ENCODE results near the gene FRMD8. TPM values are rescaled to one million over a fixed set of nuclear protein-coding genes. Genes with fewer than 3 reads are reported as not detected.

Gene FRMD8
- total RNA-seq, 1 experiment from 2014 or later, result 51.1 TPM

GRCh38 chr11:65384301-65384889 lies 2.0 kb upstream of the FRMD8 start:
- no TSS peak for BruUV-seq (replicated peaks)
- H3K27me3 ChIP-seq (replicated peaks; ENCODE audit: insufficient read depth, low read depth, low read length, poor library complexity), result no peaks in the 10 kb centered on the region
- no peak for TF ChIP-seq EZH2 (IDR thresholded peaks at IDR 0.05; ENCODE audit: borderline replicate concordance, low read depth, low read length, poor library complexity, severe bottlenecking)
- no peak for TF ChIP-seq CTCF (conservative IDR thresholded peaks at IDR 0.05; ENCODE audit: low read depth, low read length)
- H3K27ac ChIP-seq (ENCODE audit: low read depth, low read length, poor library complexity, severe bottlenecking), result peak overlapping the region; percentile 94
- POLR2A ChIA-PET (ENCODE audit: low non-redundant PET), result interaction anchor here (0.6 kb wide), 1 partner anchor 108 kb away, joined by 4 read pairs; no protein-coding TSS in a partner anchor
- CTCF ChIA-PET, result no interaction called here
- H3K4me1 ChIP-seq (ENCODE audit: insufficient read depth, low read length, poor library complexity, severe bottlenecking), result peaks cover 57% of the 10 kb centered on the region
- H3K4me3 ChIP-seq (ENCODE audit: low read depth, low read length, poor library complexity, severe bottlenecking), result no peak overlapping the region
- intact Hi-C loops (cut with micrococcal nuclease; ENCODE audit: unreplicated experiment), result loop anchor here (5.0 kb wide), 3 partner anchors 33 to 188 kb away; partner anchors contain the start of genes FAM89B and ZNRD2
- DNase-seq (ENCODE audit: low spot score), result peak; percentile 56
- H3K36me3 ChIP-seq (ENCODE audit: insufficient read depth, low read length, poor library complexity, severe bottlenecking), result no peaks in the 10 kb centered on the region
- H3K9me3 ChIP-seq (ENCODE audit: low read depth, low read length, poor library complexity, severe bottlenecking), result no peaks in the 10 kb centered on the region

- no peak for DNase-seq (ENCODE audit: low spot score)
- H3K4me1 ChIP-seq (ENCODE audit: insufficient read depth, low read length, poor library complexity, severe bottlenecking), result peaks cover 54% of the 10 kb centered on the region
- no TSS peak for BruUV-seq (replicated peaks)
- intact Hi-C loops (cut with micrococcal nuclease; ENCODE audit: unreplicated experiment), result no loop called here
- H3K27ac ChIP-seq (ENCODE audit: low read depth, low read length, poor library complexity, severe bottlenecking), result peak overlapping the region; percentile 89
- H3K36me3 ChIP-seq (ENCODE audit: insufficient read depth, low read length, poor library complexity, severe bottlenecking), result peaks cover 6% of the 10 kb centered on the region
- ChIA-PET POLR2A (ENCODE audit: low non-redundant PET) (interaction anchor here (0.5 to 0.6 kb wide), 2 partner anchors 31 to 56 kb away, joined by 4 to 5 read pairs; no protein-coding TSS in a partner anchor), CTCF (no interaction called here)
- TF ChIP-seq EZH2 (IDR thresholded peaks at IDR 0.05; ENCODE audit: borderline replicate concordance, low read depth, low read length, poor library complexity, severe bottlenecking) (no peak), CTCF (conservative IDR thresholded peaks at IDR 0.05; ENCODE audit: low read depth, low read length) (no peak)
- peak overlapping the region; percentile 19 for H3K4me3 ChIP-seq (ENCODE audit: low read depth, low read length, poor library complexity, severe bottlenecking)
- no peaks in the 10 kb centered on the region for H3K27me3 ChIP-seq (replicated peaks; ENCODE audit: insufficient read depth, low read depth, low read length, poor library complexity)
- no peaks in the 10 kb centered on the region for H3K9me3 ChIP-seq (ENCODE audit: low read depth, low read length, poor library complexity, severe bottlenecking)
Observed at GRCh38 chr11:65388731-65389130, 2.3 kb downstream of the FRMD8 start.

- peak overlapping the region; percentile 11 for H3K4me3 ChIP-seq (ENCODE audit: low read depth, low read length, poor library complexity, severe bottlenecking)
- no peak for TF ChIP-seq EZH2 (IDR thresholded peaks at IDR 0.05; ENCODE audit: borderline replicate concordance, low read depth, low read length, poor library complexity, severe bottlenecking)
- no peak for TF ChIP-seq CTCF (conservative IDR thresholded peaks at IDR 0.05; ENCODE audit: low read depth, low read length)
- H3K4me1 ChIP-seq (ENCODE audit: insufficient read depth, low read length, poor library complexity, severe bottlenecking), result peaks cover 46% of the 10 kb centered on the region
- intact Hi-C loops (cut with micrococcal nuclease; ENCODE audit: unreplicated experiment), result no loop called here
- ChIA-PET CTCF (interaction anchor here (1.4 kb wide), 1 partner anchor 27 kb away, joined by 6 read pairs; no protein-coding TSS in a partner anchor), POLR2A (ENCODE audit: low non-redundant PET) (no interaction called here)
- H3K27me3 ChIP-seq (replicated peaks; ENCODE audit: insufficient read depth, low read depth, low read length, poor library complexity), result no peaks in the 10 kb centered on the region
- peak overlapping the region; percentile 89 for H3K27ac ChIP-seq (ENCODE audit: low read depth, low read length, poor library complexity, severe bottlenecking)
- BruUV-seq (replicated peaks), result no TSS peak
- no peak for DNase-seq (ENCODE audit: low spot score)
- no peaks in the 10 kb centered on the region for H3K9me3 ChIP-seq (ENCODE audit: low read depth, low read length, poor library complexity, severe bottlenecking)
- peaks cover 13% of the 10 kb centered on the region for H3K36me3 ChIP-seq (ENCODE audit: insufficient read depth, low read length, poor library complexity, severe bottlenecking)
Observed at GRCh38 chr11:65389294-65389980, 3.0 kb downstream of the FRMD8 start.

All from A673 (cell line).